ENCODE results near the gene HIVEP1.

Gene HIVEP1

DNA sequence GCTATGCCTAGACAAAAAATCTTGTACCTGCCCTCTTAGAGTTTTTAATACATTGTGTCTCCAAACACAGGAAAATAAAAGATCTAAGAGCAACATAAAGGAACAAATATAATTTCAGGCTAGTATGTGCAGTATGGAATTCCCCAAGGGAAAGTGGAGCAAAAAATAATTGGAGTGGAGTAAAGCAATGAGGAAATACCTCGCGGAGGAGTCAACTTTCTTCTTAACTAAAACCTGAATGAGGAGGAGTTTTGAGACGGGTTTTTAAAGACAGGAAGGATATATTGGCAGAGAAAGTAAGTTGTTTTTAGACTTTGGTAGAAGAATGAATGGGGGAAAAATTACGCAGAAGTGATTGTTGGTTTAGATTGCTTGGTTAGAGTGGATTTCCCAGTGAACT, 14.0 kb downstream of the HIVEP1 start:
- ChIA-PET POLR2A (no interaction called here), CTCF (interaction anchor here (3.2 kb wide), 1 partner anchor 12 kb away, joined by 14 read pairs; no protein-coding TSS in a partner anchor)
- no peak overlapping the region for H3K4me3 ChIP-seq (ENCODE audit: low read depth, low read length)
- TF ChIP-seq, protein P1, sequence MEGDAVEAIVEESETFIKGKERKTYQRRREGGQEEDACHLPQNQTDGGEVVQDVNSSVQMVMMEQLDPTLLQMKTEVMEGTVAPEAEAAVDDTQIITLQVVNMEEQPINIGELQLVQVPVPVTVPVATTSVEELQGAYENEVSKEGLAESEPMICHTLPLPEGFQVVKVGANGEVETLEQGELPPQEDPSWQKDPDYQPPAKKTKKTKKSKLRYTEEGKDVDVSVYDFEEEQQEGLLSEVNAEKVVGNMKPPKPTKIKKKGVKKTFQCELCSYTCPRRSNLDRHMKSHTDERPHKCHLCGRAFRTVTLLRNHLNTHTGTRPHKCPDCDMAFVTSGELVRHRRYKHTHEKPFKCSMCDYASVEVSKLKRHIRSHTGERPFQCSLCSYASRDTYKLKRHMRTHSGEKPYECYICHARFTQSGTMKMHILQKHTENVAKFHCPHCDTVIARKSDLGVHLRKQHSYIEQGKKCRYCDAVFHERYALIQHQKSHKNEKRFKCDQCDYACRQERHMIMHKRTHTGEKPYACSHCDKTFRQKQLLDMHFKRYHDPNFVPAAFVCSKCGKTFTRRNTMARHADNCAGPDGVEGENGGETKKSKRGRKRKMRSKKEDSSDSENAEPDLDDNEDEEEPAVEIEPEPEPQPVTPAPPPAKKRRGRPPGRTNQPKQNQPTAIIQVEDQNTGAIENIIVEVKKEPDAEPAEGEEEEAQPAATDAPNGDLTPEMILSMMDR (IDR thresholded peaks at IDR 0.05; ENCODE audit: insufficient read depth, low read length, missing control alignments), result no peak
- DNase-seq (ENCODE audit: low read depth, low spot score), result no peak

- TF ChIP-seq, protein P1 (IDR thresholded peaks at IDR 0.05; ENCODE audit: insufficient read depth, low read length, missing control alignments), result no peak
- no peak for DNase-seq (ENCODE audit: low read depth, low spot score)
- ChIA-PET POLR2A (no interaction called here), CTCF (no interaction called here)
- no peak overlapping the region for H3K4me3 ChIP-seq (ENCODE audit: low read depth, low read length)
Observed at GRCh38 chr6:12026833-12027232, 14.7 kb downstream of the HIVEP1 start.

GRCh38 chr6:12028213-12028612, 16.1 kb downstream of the HIVEP1 start:
- no peak for DNase-seq (ENCODE audit: low read depth, low spot score)
- CTCF ChIA-PET, result interaction anchor here (1.0 to 1.7 kb wide), 3 partner anchors 11 to 444 kb away, joined by 3 to 5 read pairs (median 5); no protein-coding TSS in a partner anchor
- POLR2A ChIA-PET, result no interaction called here
- TF ChIP-seq, protein P1 (IDR thresholded peaks at IDR 0.05; ENCODE audit: insufficient read depth, low read length, missing control alignments), result no peak
- H3K4me3 ChIP-seq (ENCODE audit: low read depth, low read length), result no peak overlapping the region

- TF ChIP-seq, protein P1 (IDR thresholded peaks at IDR 0.05; ENCODE audit: insufficient read depth, low read length, missing control alignments), result no peak
- CTCF ChIA-PET, result interaction anchor here (1.0 to 1.1 kb wide), 2 partner anchors 21 to 260 kb away, joined by 3 read pairs; partner anchors contain the start of gene EDN1
- DNase-seq (ENCODE audit: low read depth, low spot score), result no peak
- H3K4me3 ChIP-seq (ENCODE audit: low read depth, low read length), result no peak overlapping the region
- POLR2A ChIA-PET, result no interaction called here
Observed at GRCh38 chr6:12029979-12030737, 18.0 kb downstream of the HIVEP1 start.

- TF ChIP-seq, protein P1 (IDR thresholded peaks at IDR 0.05; ENCODE audit: insufficient read depth, low read length, missing control alignments), result no peak
- ChIA-PET POLR2A (no interaction called here), CTCF (interaction anchor here (1.0 kb wide), 1 partner anchor 21 kb away, joined by 3 read pairs; no protein-coding TSS in a partner anchor)
- no peak overlapping the region for H3K4me3 ChIP-seq (ENCODE audit: low read depth, low read length)
- no peak for DNase-seq (ENCODE audit: low read depth, low spot score)
Observed at GRCh38 chr6:12030993-12031550, 19.0 kb downstream of the HIVEP1 start.

- no peak for DNase-seq (ENCODE audit: low read depth, low spot score)
- H3K4me3 ChIP-seq (ENCODE audit: low read depth, low read length), result no peak overlapping the region
- CTCF ChIA-PET, result interaction anchor here (0.7 to 0.9 kb wide), 2 partner anchors 256 to 370 kb away, joined by 3 to 4 read pairs; no protein-coding TSS in a partner anchor
Observed at GRCh38 chr6:12032783-12033573, 20.9 kb downstream of the HIVEP1 start.

More at GRCh38 chr6:12032783-12033573, 20.9 kb downstream of the HIVEP1 start:
- POLR2A ChIA-PET, result no interaction called here
- TF ChIP-seq, protein P1 (IDR thresholded peaks at IDR 0.05; ENCODE audit: insufficient read depth, low read length, missing control alignments), result no peak
